22Rv1 (cell line): ENCODE results near the gene GP5.

Experiments used
- H3K27ac ChIP-seq: fragments of 450-650 bp; 2 replicates; pipeline ENCODE4 v1.5.1; 2017
- CTCF ChIP-seq: fragments of 450-650 bp; IDR thresholded peaks from 2 replicates; pipeline ENCODE4 v1.5.1; 2017; ENCODE audit warnings: mild to moderate bottlenecking
- ZFX ChIP-seq: fragments of 450-650 bp; IDR thresholded peaks from 2 replicates; pipeline ENCODE4 v1.6.1; 2017; ENCODE audit warnings: antibody characterized with exemption, borderline replicate concordance

The GP5 gene

DNA sequence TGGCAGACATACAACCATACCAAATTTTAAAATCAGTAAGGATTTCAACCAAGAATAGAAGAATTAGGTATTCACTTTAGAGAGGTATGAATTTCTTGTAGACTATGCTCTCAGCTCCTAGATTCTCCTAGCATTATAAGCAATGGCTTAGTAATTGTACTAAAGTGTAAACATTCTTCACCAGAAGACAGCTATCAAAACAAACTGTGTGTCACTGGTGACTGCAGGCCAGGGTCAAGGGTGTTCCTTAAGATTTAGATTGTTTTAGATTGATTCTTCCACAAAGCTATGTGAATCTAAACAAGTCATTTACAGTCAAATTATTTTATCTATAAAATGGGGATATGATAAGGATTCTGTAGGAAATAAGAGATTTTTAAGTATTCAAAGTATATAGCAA, 23.1 kb upstream of the GP5 start:
- no peak for TF ChIP-seq ZFX
- TF ChIP-seq CTCF = no peak
- no peak overlapping the region for H3K27ac ChIP-seq

- TF ChIP-seq CTCF (no peak), ZFX (no peak)
- no peak overlapping the region for H3K27ac ChIP-seq
Measured at GRCh38 chr3:194418671-194419070, 19.6 kb upstream of the GP5 start.

DNA sequence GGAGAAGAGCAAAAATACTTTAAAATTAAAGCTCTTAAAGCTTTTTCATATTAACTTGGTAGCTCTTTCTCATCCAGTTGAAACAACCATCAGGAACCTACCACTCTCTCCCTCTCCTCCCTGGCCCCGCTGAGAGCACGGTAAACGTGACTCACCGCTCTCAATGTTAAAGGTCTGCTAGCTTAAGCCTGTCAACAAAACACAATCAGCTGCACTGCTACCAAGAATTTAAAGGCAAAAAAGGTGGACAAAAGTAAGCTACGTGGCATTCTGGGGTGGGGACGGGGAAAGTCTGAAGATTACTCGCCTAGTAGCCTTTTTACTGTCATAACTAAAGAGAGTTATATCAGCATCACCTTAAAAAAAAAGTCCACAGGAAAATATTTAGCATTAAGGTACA, 8.4 kb upstream of the GP5 start:
- no peak overlapping the region for H3K27ac ChIP-seq
- TF ChIP-seq ZFX (no peak), CTCF (no peak)

DNA sequence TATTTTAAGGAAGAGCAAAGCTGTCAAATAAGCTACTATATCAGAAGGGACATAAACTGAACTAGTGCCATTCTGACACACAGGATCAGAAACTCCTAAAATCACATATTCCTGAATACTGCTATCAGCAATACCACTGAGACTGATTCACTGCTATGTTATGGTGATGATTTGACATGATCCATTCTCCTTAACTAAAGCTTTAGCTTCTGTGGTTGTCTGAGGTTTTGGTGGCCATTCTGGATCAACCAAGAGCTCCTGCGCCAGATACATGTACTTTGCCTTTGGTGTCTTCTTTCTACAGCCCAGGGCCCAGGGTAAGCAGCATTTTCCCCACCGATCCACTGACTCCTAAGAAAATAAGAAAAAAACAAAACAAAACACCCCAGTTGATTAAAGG, 6.7 kb upstream of the GP5 start:
- TF ChIP-seq CTCF = no peak
- H3K27ac ChIP-seq = no peak overlapping the region

- no peak overlapping the region for H3K27ac ChIP-seq
- TF ChIP-seq ZFX = no peak
- peak; percentile 88 for TF ChIP-seq CTCF
Measured at GRCh38 chr3:194404365-194405140, 5.5 kb upstream of the GP5 start.

DNA sequence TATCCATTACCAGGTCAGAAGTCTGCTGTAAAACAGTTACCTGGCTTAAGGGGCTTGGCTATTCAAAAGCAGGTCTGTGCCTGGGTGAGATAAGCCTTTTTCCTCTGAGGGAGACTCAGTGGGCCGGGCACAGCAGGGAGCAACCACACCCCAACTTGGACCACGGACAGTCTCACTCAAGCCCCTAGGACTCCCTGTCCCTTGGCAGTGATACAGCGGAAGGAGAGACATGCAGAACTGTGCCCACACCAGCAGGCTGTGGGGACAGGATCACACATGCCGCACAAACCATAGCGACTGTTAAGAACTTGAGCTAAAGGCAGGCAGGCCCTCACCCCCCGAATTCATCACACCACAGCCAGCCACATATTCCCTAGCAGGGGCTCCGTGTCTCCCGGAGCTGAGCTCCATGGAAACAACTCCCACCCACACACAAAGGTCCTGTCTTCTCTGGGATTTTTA, 2.8 kb upstream of the GP5 start:
- TF ChIP-seq ZFX = no peak
- TF ChIP-seq CTCF = no peak
- no peak overlapping the region for H3K27ac ChIP-seq

DNA sequence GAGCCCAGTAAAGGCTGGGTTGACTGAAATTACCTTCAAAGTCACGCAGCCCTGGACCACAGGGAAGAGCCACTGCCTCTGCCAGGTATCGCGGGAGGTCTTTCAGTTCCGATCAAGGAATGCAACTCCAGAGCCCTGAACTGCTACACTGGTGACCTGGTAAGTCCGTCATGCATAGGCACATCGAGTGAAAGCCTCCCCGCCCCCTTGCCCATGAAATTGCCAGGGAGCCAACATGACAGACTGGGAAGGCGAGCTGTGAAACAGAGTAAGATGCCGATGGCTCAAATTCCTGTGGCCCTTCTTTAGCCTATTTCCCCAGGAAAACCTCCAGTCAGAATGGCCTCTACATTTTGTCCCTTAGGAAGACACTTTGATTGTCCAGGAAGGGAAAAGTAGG, 2.3 kb upstream of the GP5 start:
- TF ChIP-seq ZFX = no peak
- TF ChIP-seq CTCF = no peak

More for the DNA sequence above, 2.3 kb upstream of the GP5 start:
- H3K27ac ChIP-seq = no peak overlapping the region
